Nephron progenitor cell (in vitro differentiated cells): ENCODE data around the gene ALDH6A1.

Experiments
- DNase-seq: peaks from one replicate; pipeline ENCODE4 v3.0.0; 2021
- H3K27ac Mint-ChIP-seq: 2 replicates; pipeline ENCODE4 v1.8.0; 2021; ENCODE audit warnings: mild to moderate bottlenecking, moderate library complexity, mixed read lengths
- H3K27me3 Mint-ChIP-seq: 2 replicates; pipeline ENCODE4 v1.8.0; 2021; ENCODE audit warnings: mild to moderate bottlenecking, low read depth, mixed read lengths; ENCODE audit not compliant: poor library complexity
- H3K36me3 Mint-ChIP-seq: 2 replicates; pipeline ENCODE4 v1.8.0; 2021; ENCODE audit warnings: low read depth, mixed read lengths
- H3K4me1 Mint-ChIP-seq: 2 replicates; pipeline ENCODE4 v1.8.0; 2021; ENCODE audit warnings: mixed read lengths
- H3K4me3 Mint-ChIP-seq: 2 replicates; pipeline ENCODE4 v1.8.0; 2021; ENCODE audit warnings: mild to moderate bottlenecking, moderate library complexity, mixed read lengths
- H3K9me3 Mint-ChIP-seq: 2 replicates; pipeline ENCODE4 v1.8.0; 2021; ENCODE audit warnings: mild to moderate bottlenecking, moderate library complexity, mixed read lengths
- CTCF ChIP-seq: fragments of 200-600 bp; sonication (generic); IDR thresholded peaks from 2 replicates; pipeline ENCODE4 v1.5.0; 2021; ENCODE audit warnings: antibody characterized with exemption

The ALDH6A1 gene

DNA sequence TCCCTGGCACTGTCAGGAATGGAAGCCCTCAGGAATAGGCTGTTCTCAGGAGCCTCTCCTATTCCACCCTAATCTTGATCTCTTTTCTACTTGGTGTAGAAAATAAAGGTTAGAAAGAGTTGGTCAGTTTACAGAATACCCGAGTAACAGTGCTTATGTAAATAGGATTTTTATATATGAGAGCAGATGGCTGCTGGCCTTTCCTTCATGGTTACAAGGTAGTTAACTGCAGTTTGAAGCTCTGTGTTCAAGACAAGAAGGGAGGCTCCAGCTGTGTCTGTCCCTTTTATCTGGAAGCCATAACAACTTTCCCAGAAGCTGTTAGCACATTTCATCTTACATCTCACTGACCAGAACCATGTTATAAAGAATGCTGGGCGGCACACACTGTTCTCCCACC, 42.0 kb downstream of the ALDH6A1 start:
- H3K4me3 Mint-ChIP-seq = no peak overlapping the region
- no peaks in the 10 kb centered on the region for H3K27me3 Mint-ChIP-seq
- DNase-seq = no peak
- TF ChIP-seq CTCF = no peak
- no peak overlapping the region for H3K27ac Mint-ChIP-seq
- H3K36me3 Mint-ChIP-seq = no peaks in the 10 kb centered on the region
- no peaks in the 10 kb centered on the region for H3K4me1 Mint-ChIP-seq
- H3K9me3 Mint-ChIP-seq = no peaks in the 10 kb centered on the region

DNA sequence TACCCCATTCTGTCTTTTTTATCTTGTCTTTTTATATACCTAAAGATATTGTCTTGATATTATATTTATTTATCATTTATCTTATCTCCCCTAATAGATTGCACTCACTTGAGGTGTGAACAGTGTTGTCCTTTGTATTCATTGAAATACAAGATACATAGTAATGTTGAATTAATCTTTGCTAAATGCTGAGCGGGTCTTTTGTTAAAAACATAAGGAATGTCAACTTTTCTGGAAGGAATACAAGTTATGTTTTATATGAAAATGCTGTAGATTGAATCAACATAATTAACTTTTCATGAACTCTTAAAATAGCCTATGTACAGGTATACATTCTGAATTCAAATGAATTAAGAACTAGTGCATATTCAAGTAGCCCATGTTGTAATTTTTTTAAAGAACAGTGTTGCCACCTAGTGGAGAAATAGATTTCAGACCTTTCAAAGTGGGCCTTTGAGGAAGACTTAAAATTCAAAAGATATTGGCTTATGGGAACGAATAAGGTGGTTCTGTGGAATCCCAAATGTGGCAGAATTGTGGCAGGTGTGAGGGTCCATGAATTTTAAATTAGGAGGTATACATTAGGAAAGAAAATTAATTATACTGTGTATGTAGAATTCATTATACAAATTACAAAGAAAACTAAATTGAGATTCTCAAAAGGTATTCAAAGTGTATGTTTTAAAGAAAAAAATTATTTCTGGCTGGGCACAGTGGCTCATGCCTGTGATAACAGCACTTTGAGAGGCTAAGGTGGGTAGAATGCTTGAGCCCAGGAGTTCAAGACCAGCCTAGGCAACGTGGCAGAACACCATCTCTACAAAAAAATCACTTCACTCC, 46.0 kb downstream of the ALDH6A1 start:
- H3K9me3 Mint-ChIP-seq = no peaks in the 10 kb centered on the region
- no peaks in the 10 kb centered on the region for H3K4me1 Mint-ChIP-seq
- no peaks in the 10 kb centered on the region for H3K36me3 Mint-ChIP-seq
- H3K27ac Mint-ChIP-seq = no peak overlapping the region
- no peak overlapping the region for H3K4me3 Mint-ChIP-seq
- no peaks in the 10 kb centered on the region for H3K27me3 Mint-ChIP-seq
- DNase-seq = no peak
- TF ChIP-seq CTCF = peak; percentile 70

DNA sequence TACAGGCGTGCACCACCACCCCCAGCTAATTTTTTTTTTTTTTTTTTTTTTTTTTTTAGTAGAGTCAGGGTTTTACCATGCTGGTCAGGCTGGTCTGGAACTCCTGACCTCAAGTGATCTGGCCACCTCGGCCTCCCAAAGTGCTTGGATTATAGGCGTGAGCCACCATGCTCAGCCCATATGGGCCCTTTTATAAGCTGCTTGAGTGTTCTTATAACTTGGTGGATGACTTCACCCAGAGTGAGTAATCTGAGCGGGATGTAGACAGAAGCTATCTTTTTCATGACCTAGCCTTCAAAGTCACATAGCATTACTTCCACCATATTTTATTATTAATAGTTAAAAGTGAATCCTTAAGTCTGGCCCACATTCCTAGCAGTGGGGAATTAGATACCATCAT, 48.7 kb downstream of the ALDH6A1 start:
- no peak for DNase-seq
- Mint-ChIP-seq H3K4me3 (no peak overlapping the region), H3K4me1 (no peaks in the 10 kb centered on the region), H3K36me3 (no peaks in the 10 kb centered on the region), H3K27ac (no peak overlapping the region), H3K9me3 (no peaks in the 10 kb centered on the region), H3K27me3 (no peaks in the 10 kb centered on the region)
- no peak for TF ChIP-seq CTCF

- DNase-seq = no peak
- no peaks in the 10 kb centered on the region for H3K4me1 Mint-ChIP-seq
- no peak overlapping the region for H3K27ac Mint-ChIP-seq
- H3K36me3 Mint-ChIP-seq = no peaks in the 10 kb centered on the region
- TF ChIP-seq CTCF = no peak
- H3K27me3 Mint-ChIP-seq = no peaks in the 10 kb centered on the region
- H3K4me3 Mint-ChIP-seq = no peak overlapping the region
- H3K9me3 Mint-ChIP-seq = no peaks in the 10 kb centered on the region
Measured at GRCh38 chr14:74034572-74034971, 49.7 kb downstream of the ALDH6A1 start.

DNA sequence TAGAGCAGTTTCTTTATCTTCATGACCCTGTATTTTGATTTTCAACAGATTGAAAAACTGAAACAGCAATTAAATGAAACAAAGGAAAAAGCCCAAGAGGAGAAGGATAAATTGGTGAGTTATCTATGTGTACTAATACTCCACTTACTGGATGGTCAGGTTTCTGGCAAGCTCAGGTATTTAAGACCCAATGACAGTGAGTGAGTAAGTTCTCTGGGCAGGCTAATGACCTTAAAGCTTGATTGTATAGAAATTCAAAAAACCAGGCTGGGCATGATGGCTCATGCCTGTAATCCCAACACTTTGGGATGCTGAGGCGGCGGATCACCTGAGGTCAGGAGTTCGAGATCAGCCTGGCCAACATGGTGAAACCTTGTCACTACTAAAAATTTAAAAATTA, 55.1 kb downstream of the ALDH6A1 start:
- Mint-ChIP-seq H3K4me1 (no peaks in the 10 kb centered on the region), H3K27me3 (peaks cover 8% of the 10 kb centered on the region)

More for the DNA sequence above, 55.1 kb downstream of the ALDH6A1 start:
- H3K36me3 Mint-ChIP-seq = no peaks in the 10 kb centered on the region
- H3K9me3 Mint-ChIP-seq = no peaks in the 10 kb centered on the region
- DNase-seq = no peak
- no peak for TF ChIP-seq CTCF
- H3K27ac Mint-ChIP-seq = no peak overlapping the region
- H3K4me3 Mint-ChIP-seq = no peak overlapping the region
